ENCODE data around the gene ARHGDIB. TPM values are rescaled to one million over a fixed set of nuclear protein-coding genes. Genes with fewer than 3 reads are reported as not detected.

ARHGDIB gene
- total and polyA plus RNA-seq, 8 donors = 13.4 to 127 (median 72.7) TPM

- intact Hi-C loops (cut with DNase I; ENCODE audit: low total_unique reads) = no loop called here
- 80 to 92% (median 87%) methylated on average over 3 of the region's 3 CpGs for WGBS, 5 donors
- no peak overlapping the region for H3K27ac ChIP-seq
- no peaks in the 10 kb centered on the region for H3K4me1 ChIP-seq
- H3K27me3 ChIP-seq = no peaks in the 10 kb centered on the region
- H3K4me3 ChIP-seq = no peak overlapping the region
- DNase-seq = no peak
- TF ChIP-seq POLR2AphosphoS5 (IDR thresholded peaks at IDR 0.05) (no peak), EP300 (IDR thresholded peaks at IDR 0.05) (no peak), POLR2A (IDR thresholded peaks at IDR 0.05) (no peak)
- TF ChIP-seq, protein P1, sequence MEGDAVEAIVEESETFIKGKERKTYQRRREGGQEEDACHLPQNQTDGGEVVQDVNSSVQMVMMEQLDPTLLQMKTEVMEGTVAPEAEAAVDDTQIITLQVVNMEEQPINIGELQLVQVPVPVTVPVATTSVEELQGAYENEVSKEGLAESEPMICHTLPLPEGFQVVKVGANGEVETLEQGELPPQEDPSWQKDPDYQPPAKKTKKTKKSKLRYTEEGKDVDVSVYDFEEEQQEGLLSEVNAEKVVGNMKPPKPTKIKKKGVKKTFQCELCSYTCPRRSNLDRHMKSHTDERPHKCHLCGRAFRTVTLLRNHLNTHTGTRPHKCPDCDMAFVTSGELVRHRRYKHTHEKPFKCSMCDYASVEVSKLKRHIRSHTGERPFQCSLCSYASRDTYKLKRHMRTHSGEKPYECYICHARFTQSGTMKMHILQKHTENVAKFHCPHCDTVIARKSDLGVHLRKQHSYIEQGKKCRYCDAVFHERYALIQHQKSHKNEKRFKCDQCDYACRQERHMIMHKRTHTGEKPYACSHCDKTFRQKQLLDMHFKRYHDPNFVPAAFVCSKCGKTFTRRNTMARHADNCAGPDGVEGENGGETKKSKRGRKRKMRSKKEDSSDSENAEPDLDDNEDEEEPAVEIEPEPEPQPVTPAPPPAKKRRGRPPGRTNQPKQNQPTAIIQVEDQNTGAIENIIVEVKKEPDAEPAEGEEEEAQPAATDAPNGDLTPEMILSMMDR (IDR thresholded peaks at IDR 0.05) = no peak
- no peaks in the 10 kb centered on the region for H3K9me3 ChIP-seq
- H3K36me3 ChIP-seq = no peaks in the 10 kb centered on the region
Observed at GRCh38 chr12:14976658-14977057, 15.3 kb upstream of the ARHGDIB start.

GRCh38 chr12:14975457-14975856 is 14.1 kb upstream of the ARHGDIB start:
- no peak overlapping the region for H3K27ac ChIP-seq
- TF ChIP-seq, protein P1 (IDR thresholded peaks at IDR 0.05) = no peak
- no peak overlapping the region for H3K4me3 ChIP-seq
- no peak for DNase-seq
- intact Hi-C loops (cut with DNase I; ENCODE audit: low total_unique reads) = no loop called here
- no peaks in the 10 kb centered on the region for H3K36me3 ChIP-seq
- no peaks in the 10 kb centered on the region for H3K27me3 ChIP-seq
- H3K4me1 ChIP-seq = no peaks in the 10 kb centered on the region
- no peaks in the 10 kb centered on the region for H3K9me3 ChIP-seq
- WGBS, 5 donors = 72 to 93% (median 87%) methylated on average over 4 of the region's 4 CpGs

DNA sequence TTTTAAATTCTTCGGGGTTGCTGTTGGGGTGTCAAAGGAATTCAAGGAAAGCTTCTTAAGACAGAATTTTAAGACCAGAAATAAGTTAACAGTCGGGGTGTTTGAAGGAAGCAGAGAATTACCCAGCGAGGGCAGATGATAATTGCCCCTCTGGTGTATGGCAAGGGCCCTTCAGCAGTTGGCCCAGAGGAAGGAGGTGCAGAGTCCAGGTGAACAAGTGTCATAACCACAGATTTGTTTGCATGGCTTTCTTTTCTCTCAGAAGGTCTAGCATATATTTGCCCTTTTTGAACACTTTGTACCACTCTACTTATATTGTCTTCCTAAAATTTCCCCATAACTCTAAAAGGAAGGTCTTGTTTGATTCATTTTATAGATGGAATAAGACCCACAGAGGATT is 13.2 kb upstream of the ARHGDIB start:
- Histone ChIP-seq H3K4me1 (no peaks in the 10 kb centered on the region), H3K36me3 (no peaks in the 10 kb centered on the region), H3K27me3 (no peaks in the 10 kb centered on the region), H3K27ac (no peak overlapping the region), H3K4me3 (no peak overlapping the region), H3K9me3 (no peaks in the 10 kb centered on the region)
- intact Hi-C loops (cut with DNase I; ENCODE audit: low total_unique reads) = no loop called here
- TF ChIP-seq EP300 (IDR thresholded peaks at IDR 0.05) = no peak
- WGBS, 5 donors = 91 to 94% (median 93%) methylated on average over 3 of the region's 3 CpGs
- DNase-seq = no peak

DNA sequence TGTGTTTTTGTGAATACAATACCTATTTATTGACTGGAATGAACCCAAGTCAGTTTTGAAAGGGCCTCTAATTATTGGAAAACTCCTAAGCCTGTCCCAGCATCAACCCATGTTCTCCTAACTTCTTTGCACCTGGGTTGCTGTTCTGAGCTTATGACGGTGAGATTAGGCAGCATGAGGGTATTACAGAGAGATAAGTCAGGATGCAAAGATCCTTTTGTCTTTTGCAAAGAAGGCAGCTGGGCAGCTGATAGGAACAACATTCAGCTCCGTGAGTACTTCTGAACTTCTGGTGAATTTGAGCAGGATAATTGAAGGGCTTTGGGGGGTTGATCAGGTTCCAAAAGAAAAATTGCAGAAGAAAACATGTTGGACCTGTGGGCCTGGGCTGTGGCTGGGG is 11.4 kb upstream of the ARHGDIB start, which contains the start of gene PDE6H:
TSS of gene PDE6H (plus strand) at position 227 of the 400 bp plus-strand sequence. CDS start 4,971 bp downstream, outside the sequence.
- no peaks in the 10 kb centered on the region for H3K36me3 ChIP-seq
- H3K4me1 ChIP-seq = no peaks in the 10 kb centered on the region
- no peaks in the 10 kb centered on the region for H3K9me3 ChIP-seq
- no peak within 1 kb of the TSS for H3K4me3 ChIP-seq
- H3K27ac ChIP-seq = no peak within 1 kb of the TSS
- TF ChIP-seq, protein P1 (IDR thresholded peaks at IDR 0.05) = no peak
- TF ChIP-seq EP300 (IDR thresholded peaks at IDR 0.05) = no peak
- 76 to 87% (median 80%) methylated on average over 2 of the region's 2 CpGs for WGBS, 5 donors
- no peaks in the 10 kb centered on the region for H3K27me3 ChIP-seq
- intact Hi-C loops (cut with DNase I; ENCODE audit: low total_unique reads) = no loop called here
- DNase-seq = no peak

GRCh38 chr12:14970473-14970872 is 9.1 kb upstream of the ARHGDIB start:
- Histone ChIP-seq H3K4me1 (no peaks in the 10 kb centered on the region), H3K36me3 (no peaks in the 10 kb centered on the region), H3K4me3 (no peak overlapping the region), H3K9me3 (no peaks in the 10 kb centered on the region), H3K27ac (no peak overlapping the region), H3K27me3 (no peaks in the 10 kb centered on the region)
- DNase-seq = no peak
- 51 to 80% (median 63%) methylated on average over 4 of the region's 4 CpGs for WGBS, 5 donors
- TF ChIP-seq EP300 (IDR thresholded peaks at IDR 0.05) (no peak), POLR2A (IDR thresholded peaks at IDR 0.05) (no peak), POLR2AphosphoS5 (IDR thresholded peaks at IDR 0.05) (no peak)
- TF ChIP-seq, protein P1 (IDR thresholded peaks at IDR 0.05) = no peak
- intact Hi-C loops (cut with DNase I; ENCODE audit: low total_unique reads) = no loop called here

Measured in stomach (tissue), 9 donors.